Tibial nerve (tissue), 4 donors: ENCODE data around the gene ALOX5AP.

ENCODE experiments used
- CTCF ChIP-seq, 5 experiments: fragments of 200-600 bp in 3 of 5; fragments of 450-650 bp in 2 of 5; sonication (generic) in 3 of 5; IDR thresholded peaks; one replicate each; pipeline ENCODE4 v1.5.1; 2016 to 2019; ENCODE audit warnings: antibody characterized with exemption in 5 of 5, mild to moderate bottlenecking in 3 of 5, moderate library complexity in 2 of 5
- EP300 ChIP-seq, 2 donors: sonication (generic); formaldehyde crosslinking; IDR thresholded peaks; one replicate each; pipeline ENCODE4 v1.6.1; 2017; ENCODE audit warnings: antibody characterized with exemption in 2 of 2, mild to moderate bottlenecking in 1 of 2
- POLR2A ChIP-seq, 2 donors: fragments of 450-650 bp; IDR thresholded peaks; one replicate each; pipeline ENCODE4 v1.6.1; 2017; ENCODE audit warnings: antibody characterized with exemption in 2 of 2, mild to moderate bottlenecking in 2 of 2, moderate library complexity in 2 of 2

GRCh38 chr13:30742901-30743300 is 7.6 kb downstream of the ALOX5AP start:
- TF ChIP-seq CTCF (IDR thresholded peaks at IDR 0.05) = no peak
- TF ChIP-seq POLR2A (IDR thresholded peaks at IDR 0.05) = no peak
- TF ChIP-seq EP300 (IDR thresholded peaks at IDR 0.05) = no peak
